Measurements from ENCODE around the gene PEX14. TPM values are rescaled to one million over a fixed set of nuclear protein-coding genes. Genes with fewer than 3 reads are reported as not detected.

Gene PEX14
- total RNA-seq, 4 donors from 2014 or later: 10.1 to 22.7 (median 15.1) TPM

DNA sequence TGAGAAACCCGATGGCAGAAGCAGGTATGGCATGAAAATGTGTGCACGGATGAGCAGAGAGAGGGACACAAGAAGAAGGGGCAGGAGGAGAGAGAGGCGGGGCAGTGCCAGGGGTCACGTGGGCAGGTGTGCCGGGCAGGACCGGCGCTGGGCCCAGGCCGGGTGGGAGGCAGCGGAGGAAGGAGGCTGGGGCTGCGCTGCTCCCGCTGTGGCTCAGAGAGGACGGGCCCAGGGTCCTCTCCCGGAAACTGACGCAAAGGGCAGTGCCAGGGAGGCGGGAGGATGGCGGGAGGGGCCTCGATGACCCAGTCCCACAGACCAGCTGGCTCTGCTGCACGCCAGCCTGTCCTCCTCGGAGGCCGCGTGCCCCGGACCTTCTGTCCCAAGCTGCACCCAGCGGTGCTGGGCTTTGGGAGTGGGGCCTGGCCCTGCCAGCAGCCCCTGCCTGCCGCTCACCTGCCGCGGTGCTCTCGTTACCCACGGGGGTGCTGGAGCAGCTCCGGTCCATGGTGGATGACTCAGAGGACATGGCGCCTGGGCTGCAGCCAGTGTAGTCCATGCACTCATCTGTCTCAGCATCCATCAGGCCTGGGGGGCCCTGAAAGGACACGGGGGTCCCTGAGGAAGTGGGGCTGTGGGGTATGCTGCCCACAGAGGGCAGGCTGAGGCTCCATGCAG, 167.8 kb downstream of the PEX14 start:
- Histone ChIP-seq H3K27ac (peak overlapping the region in 2 of 4 donors; percentile 29 to 74), H3K4me1 (peaks cover 0 to 34% (median 17%) of the 10 kb centered on the region in 3 donors), H3K36me3 (peaks cover 0 to 77% of the 10 kb centered on the region in 2 donors), H3K4me3 (no peak overlapping the region), H3K9me3 (no peaks in the 10 kb centered on the region), H3K27me3 (peaks cover 3% of the 10 kb centered on the region)
- no peak for ATAC-seq
- WGBS, 2 donors (ENCODE audit: low coverage in 1 of 2): 20 to 88% methylated on average over 1 to 13 of the region's 31 CpGs
- TF ChIP-seq CTCF (IDR thresholded peaks at IDR 0.05) (no peak), POLR2A (IDR thresholded peaks at IDR 0.05) (no peak), POLR2AphosphoS5 (IDR thresholded peaks at IDR 0.05) (no peak), EP300 (IDR thresholded peaks at IDR 0.05) (no peak)

- TF ChIP-seq POLR2A (IDR thresholded peaks at IDR 0.05) (no peak), CTCF (IDR thresholded peaks at IDR 0.05) (no peak), EP300 (IDR thresholded peaks at IDR 0.05) (no peak), POLR2AphosphoS5 (IDR thresholded peaks at IDR 0.05) (no peak)
- no peak overlapping the region for H3K4me3 ChIP-seq
- H3K4me1 ChIP-seq: peaks cover 0 to 27% (median 12%) of the 10 kb centered on the region in 3 donors
- H3K27ac ChIP-seq: peak overlapping the region in 1 of 4 donors; percentile 25
- no peaks in the 10 kb centered on the region for H3K9me3 ChIP-seq
- 84% methylated on average over 4 of the region's 17 CpGs; no CpG with 5 or more reads in 1 of the 2 donors for WGBS, 2 donors (ENCODE audit: low coverage in 1 of 2)
- H3K27me3 ChIP-seq: no peaks in the 10 kb centered on the region
- no peak for ATAC-seq
- H3K36me3 ChIP-seq: peaks cover 0 to 83% of the 10 kb centered on the region in 2 donors
These were observed 169.0 kb downstream of the PEX14 start for GRCh38 chr1:10643607-10644306.

DNA sequence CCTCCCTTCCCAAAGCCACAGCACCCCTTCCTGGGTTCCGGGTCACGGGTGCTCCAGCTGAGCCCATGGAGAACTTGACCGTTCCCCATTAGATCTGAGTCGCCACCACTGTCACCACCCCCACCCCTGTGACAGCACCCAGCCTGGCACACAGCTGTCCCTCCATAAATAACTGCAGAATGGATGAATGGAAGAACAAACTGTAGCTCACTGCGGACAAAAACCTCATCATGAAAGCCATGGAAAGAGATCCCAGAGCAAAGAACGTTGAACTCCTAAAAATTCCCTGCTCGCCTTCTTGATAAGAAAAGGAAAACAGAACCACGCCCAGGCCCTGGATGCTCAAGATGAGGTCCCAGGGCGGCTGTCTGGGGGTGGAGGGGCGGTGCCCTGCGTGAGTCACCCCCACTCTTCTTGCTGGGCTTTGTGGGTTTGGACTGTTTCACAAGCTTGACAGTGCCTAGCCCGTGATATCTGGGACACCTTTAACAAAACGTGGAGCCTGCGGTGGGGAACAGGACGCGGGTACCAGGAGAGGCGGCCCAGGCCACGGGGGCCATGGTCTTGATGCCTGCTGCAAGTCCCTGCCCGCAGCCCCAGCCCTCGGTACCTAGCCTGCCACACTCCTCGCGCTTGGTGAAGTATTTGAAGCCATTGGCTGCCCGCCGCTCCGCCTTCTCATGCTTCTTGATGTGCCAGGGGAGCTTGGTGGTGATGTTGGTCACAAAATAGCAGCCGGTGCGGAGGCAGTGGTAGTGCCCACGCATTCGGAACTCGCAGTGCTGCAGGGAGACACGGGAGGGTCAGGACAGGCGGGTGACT, 169.8 kb downstream of the PEX14 start:
- ATAC-seq: no peak
- peaks cover 0 to 35% (median 15%) of the 10 kb centered on the region in 3 donors for H3K4me1 ChIP-seq
- H3K4me3 ChIP-seq: no peak overlapping the region
- 83 to 87% methylated on average over 8 to 11 of the region's 32 CpGs for WGBS, 2 donors (ENCODE audit: low coverage in 1 of 2)
- no peak overlapping the region for H3K27ac ChIP-seq
- H3K36me3 ChIP-seq: peaks cover 0 to 85% of the 10 kb centered on the region in 2 donors
- H3K27me3 ChIP-seq: no peaks in the 10 kb centered on the region
- no peak for TF ChIP-seq CTCF (IDR thresholded peaks at IDR 0.05)
- TF ChIP-seq POLR2AphosphoS5 (IDR thresholded peaks at IDR 0.05): no peak
- no peak for TF ChIP-seq EP300 (IDR thresholded peaks at IDR 0.05)
- no peak for TF ChIP-seq POLR2A (IDR thresholded peaks at IDR 0.05)
- H3K9me3 ChIP-seq: no peaks in the 10 kb centered on the region

DNA sequence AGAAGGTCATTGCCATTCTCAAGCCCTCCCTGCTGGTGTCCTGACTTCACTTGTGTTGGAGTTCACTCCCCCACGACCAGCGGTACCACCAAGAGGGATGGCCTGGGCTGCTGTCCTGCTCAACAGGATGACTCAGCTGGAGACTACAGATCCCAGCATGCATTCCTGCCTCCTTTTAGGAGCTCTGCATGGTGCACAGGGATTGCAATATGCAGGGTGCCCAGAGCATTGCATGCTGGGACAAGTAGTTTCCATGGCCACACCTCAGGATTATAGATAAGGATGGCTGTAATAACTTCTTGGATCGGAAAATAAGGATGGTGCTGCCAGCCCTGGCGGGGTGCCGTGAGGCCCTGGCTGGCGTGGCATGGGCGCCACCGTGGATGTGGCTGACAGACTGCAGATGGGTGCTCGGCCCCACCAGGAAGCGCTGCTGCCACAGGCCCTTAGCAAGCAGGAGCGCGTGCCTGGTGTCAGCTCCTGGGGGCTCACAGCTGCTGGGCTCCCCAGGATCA, 171.7 kb downstream of the PEX14 start:
- TF ChIP-seq EP300 (IDR thresholded peaks at IDR 0.05) (no peak), POLR2A (IDR thresholded peaks at IDR 0.05) (no peak), CTCF (IDR thresholded peaks at IDR 0.05) (no peak), POLR2AphosphoS5 (IDR thresholded peaks at IDR 0.05) (no peak)
- H3K4me1 ChIP-seq: peaks cover 0 to 38% (median 5%) of the 10 kb centered on the region in 3 donors
- no peaks in the 10 kb centered on the region for H3K27me3 ChIP-seq
- no peak overlapping the region for H3K4me3 ChIP-seq
- H3K36me3 ChIP-seq: peaks cover 0 to 80% of the 10 kb centered on the region in 2 donors
- H3K27ac ChIP-seq: no peak overlapping the region
- ATAC-seq: no peak
- no peaks in the 10 kb centered on the region for H3K9me3 ChIP-seq
- WGBS, 2 donors (ENCODE audit: low coverage in 1 of 2): 100% methylated on average over 1 of the region's 12 CpGs; no CpG with 5 or more reads in 1 of the 2 donors

All from gastroesophageal sphincter (tissue), 4 donors.